Gastrocnemius medialis (tissue), 4 donors: ENCODE measurements around the gene CHRM4. TPM values are rescaled to one million over a fixed set of nuclear protein-coding genes. Genes with fewer than 3 reads are reported as not detected.

Source experiments
- ATAC-seq, 2 donors: fragments of 150-250 bp; one replicate each; pipeline ENCODE4 v1.9.1; 2016
- DNase-seq, 2 donors: peaks; one replicate each; pipeline ENCODE4 v3.0.0-alpha.2; 2019
- H3K27ac ChIP-seq, 4 donors: fragments of 200-600 bp; sonication (generic); 1 replicate in 1 of 4; 2 replicates in 3 of 4; pipeline ENCODE4 v1.5.1; 2016 to 2018; ENCODE audit warnings: mild to moderate bottlenecking in 2 of 4, moderate library complexity in 1 of 4
- H3K27me3 ChIP-seq, 3 donors: fragments of 200-600 bp; sonication (generic) in 2 of 3; 1 replicate in 1 of 3; 2 replicates in 2 of 3; pipeline versions ENCODE4 v1.5.1 to v1.6.0; 2016 to 2019; ENCODE audit warnings: mild to moderate bottlenecking in 1 of 3, moderate library complexity in 1 of 3
- H3K36me3 ChIP-seq, 2 donors: fragments of 200-600 bp; sonication (generic) in 1 of 2; one replicate each; pipeline ENCODE4 v1.5.1; 2017 to 2018
- H3K4me1 ChIP-seq, 2 donors: fragments of 200-600 bp; sonication (generic) in 1 of 2; one replicate each; pipeline ENCODE4 v1.5.1; 2016 to 2017; ENCODE audit warnings: mild to moderate bottlenecking in 2 of 2
- H3K4me3 ChIP-seq, 4 donors: fragments of 200-600 bp; sonication (generic) in 3 of 4; 1 replicate in 1 of 4; 2 replicates in 3 of 4; pipeline ENCODE4 v1.5.1; 2016 to 2019; ENCODE audit warnings: mild to moderate bottlenecking in 2 of 4
- H3K9me3 ChIP-seq, 3 donors: fragments of 200-600 bp; sonication (generic) in 2 of 3; 1 replicate in 1 of 3; 2 replicates in 2 of 3; pipeline ENCODE4 v1.5.1; 2016 to 2019
- CTCF ChIP-seq, 5 experiments: fragments of 450-650 bp in 3 of 5; fragments of 200-600 bp in 2 of 5; sonication (generic) in 2 of 5; IDR thresholded peaks in 4 of 5; conservative IDR thresholded peaks in 1 of 5; 1 replicate in 4 of 5; 2 replicates in 1 of 5; pipeline ENCODE4 v1.5.1; 2016 to 2019; ENCODE audit warnings: antibody characterized with exemption in 5 of 5, mild to moderate bottlenecking in 3 of 5, moderate library complexity in 3 of 5
- POLR2A ChIP-seq, 2 donors: fragments of 450-650 bp; IDR thresholded peaks; one replicate each; pipeline ENCODE4 v1.6.1; 2017; ENCODE audit warnings: antibody characterized with exemption in 2 of 2, mild to moderate bottlenecking in 2 of 2, moderate library complexity in 2 of 2
- in situ Hi-C, 4 donors: fragments of 200-750 bp; cut with MboI; loops; one replicate each; pipeline versions ENCODE4 v1.15.0 to v1.8.0; 2017; ENCODE audit warnings: low sequenced_read_pairs in 4 of 4
- intact Hi-C: fragments of 100-400 bp; cut with DNase I; formaldehyde crosslinking; loops from one replicate; pipeline ENCODE4 v1.15.1; 2023; ENCODE audit warnings: low total_unique reads
- total RNA-seq, 4 donors: library from RNA; depleted of rRNA; stranded (reverse); fragments of >200 nt; gene quantifications; one replicate each; pipeline versions ENCODE4 v1.1.0 to v1.2.3, GENCODE V29; 2016

The CHRM4 gene
- total RNA-seq, 4 donors from 2014 or later: not detected

DNA sequence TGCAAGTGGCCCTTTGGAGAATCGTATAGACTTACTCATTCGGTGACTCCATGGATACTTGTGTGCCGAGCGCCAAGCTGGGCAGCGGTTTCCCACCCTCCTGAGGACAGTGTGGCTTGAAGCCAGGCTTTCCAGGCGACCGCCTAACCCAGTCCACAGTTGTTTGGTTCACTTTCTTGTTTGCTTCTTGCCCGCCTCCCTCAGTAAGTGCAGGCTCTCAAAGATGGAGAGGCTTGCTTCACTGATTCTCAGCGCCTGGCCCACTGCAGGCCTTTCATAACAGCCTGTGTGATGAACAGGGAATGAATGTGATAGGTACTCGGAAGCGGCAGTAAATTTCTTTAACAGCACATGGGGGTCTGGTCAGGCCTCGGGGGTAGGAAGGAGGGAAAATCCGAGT, 21.3 kb downstream of the CHRM4 start:
- Histone ChIP-seq H3K36me3 (peaks cover 0 to 75% of the 10 kb centered on the region in 2 donors), H3K4me1 (peaks cover 21 to 26% of the 10 kb centered on the region in 2 donors), H3K27ac (no peak overlapping the region), H3K4me3 (no peak overlapping the region), H3K9me3 (no peaks in the 10 kb centered on the region), H3K27me3 (no peaks in the 10 kb centered on the region)
- in situ Hi-C loops (no loop called here), intact Hi-C loops (no loop called here)
- TF ChIP-seq POLR2A (IDR thresholded peaks at IDR 0.05) (no peak), CTCF (IDR thresholded peaks at IDR 0.05 in 4 of 5, conservative IDR thresholded peaks at IDR 0.05 in 1 of 5) (no peak)
- no peak for ATAC-seq
- no peak for DNase-seq

- Histone ChIP-seq H3K27ac (no peak overlapping the region), H3K4me3 (no peak overlapping the region), H3K9me3 (no peaks in the 10 kb centered on the region), H3K4me1 (peaks cover 27 to 32% of the 10 kb centered on the region in 2 donors), H3K36me3 (peaks cover 0 to 68% of the 10 kb centered on the region in 2 donors), H3K27me3 (no peaks in the 10 kb centered on the region)
- no peak for ATAC-seq
- in situ Hi-C loops: no loop called here
- intact Hi-C loops: loop anchor here (10.0 kb wide), 2 partner anchors 815 to 1055 kb away; partner anchors contain the start of genes PACSIN3 and PSMC3
- TF ChIP-seq CTCF (IDR thresholded peaks at IDR 0.05 in 4 of 5, conservative IDR thresholded peaks at IDR 0.05 in 1 of 5) (peak; percentile 58 to 73 (median 73)), POLR2A (IDR thresholded peaks at IDR 0.05) (no peak)
- no peak for DNase-seq
These were observed 22.0 kb downstream of the CHRM4 start for GRCh38 chr11:46369458-46370152.

DNA sequence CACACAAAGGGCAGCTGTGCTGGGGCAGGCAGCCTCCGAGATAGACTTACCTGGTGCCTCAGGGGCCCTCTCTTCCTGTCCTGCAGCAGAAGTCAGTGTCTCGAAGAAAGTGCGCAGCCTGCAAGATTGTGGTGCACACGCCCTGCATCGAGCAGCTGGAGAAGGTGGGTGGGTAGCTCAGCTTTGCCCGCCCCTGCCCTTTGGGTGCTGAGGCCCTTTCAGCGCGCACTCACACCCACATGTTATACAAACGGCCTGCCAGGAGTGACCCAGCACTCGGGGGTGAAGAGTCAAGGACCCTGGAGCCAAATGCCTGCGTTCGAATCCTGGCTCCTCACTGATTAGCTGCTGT, 23.7 kb downstream of the CHRM4 start:
- H3K36me3 ChIP-seq: peaks cover 0 to 51% of the 10 kb centered on the region in 2 donors

GRCh38 chr11:46367244-46367915, 24.2 kb downstream of the CHRM4 start:
- Histone ChIP-seq H3K27me3 (no peaks in the 10 kb centered on the region), H3K4me1 (peaks cover 49 to 55% of the 10 kb centered on the region in 2 donors), H3K36me3 (peaks cover 0 to 46% of the 10 kb centered on the region in 2 donors), H3K27ac (peak overlapping the region; percentile 98 to 100 (median 98)), H3K4me3 (no peak overlapping the region), H3K9me3 (no peaks in the 10 kb centered on the region)
- in situ Hi-C loops: no loop called here
- TF ChIP-seq CTCF (IDR thresholded peaks at IDR 0.05 in 4 of 5, conservative IDR thresholded peaks at IDR 0.05 in 1 of 5): peak; percentile 92 to 98 (median 96)
- TF ChIP-seq POLR2A (IDR thresholded peaks at IDR 0.05): no peak
- intact Hi-C loops: loop anchor here (1.0 to 10.0 kb wide), 3 partner anchors 15 to 1057 kb away; partner anchors contain the start of genes PACSIN3 and PSMC3
- ATAC-seq: peak in 1 of 2 donors; percentile 18
- DNase-seq: peak in 1 of 2 donors; percentile 66

More for the DNA sequence above, 23.7 kb downstream of the CHRM4 start:
- Histone ChIP-seq H3K9me3 (no peaks in the 10 kb centered on the region), H3K27me3 (no peaks in the 10 kb centered on the region), H3K4me1 (peaks cover 44 to 49% of the 10 kb centered on the region in 2 donors), H3K4me3 (no peak overlapping the region), H3K27ac (peak overlapping the region in 3 of 4 donors; percentile 98 to 99 (median 98))
- DNase-seq: no peak
- intact Hi-C loops: loop anchor here (1.0 to 10.0 kb wide), 3 partner anchors 16 to 1057 kb away; partner anchors contain the start of genes PACSIN3 and PSMC3
- no peak for ATAC-seq
- peak in 2 of 5 experiments; percentile 26 to 33 for TF ChIP-seq CTCF (IDR thresholded peaks at IDR 0.05 in 4 of 5, conservative IDR thresholded peaks at IDR 0.05 in 1 of 5)
- no peak for TF ChIP-seq POLR2A (IDR thresholded peaks at IDR 0.05)
- in situ Hi-C loops: no loop called here
